Skin epidermis (tissue), 12 donors: ENCODE measurements around the gene MPC2.
"Not testable (repeated sequence)": the region's sequence is repeated elsewhere in the genome, so short reads cannot be mapped to it uniquely, and the experiment has no call there.

Experiments
- H3K27ac ChIP-seq, 21 experiments: fragments of 200-600 bp; sonication (generic) in 11 of 21; one replicate each; pipeline ENCODE4 v1.5.0; 2020; ENCODE audit warnings: mild to moderate bottlenecking in 3 of 21, inconsistent platforms in 2 of 21, moderate library complexity in 2 of 21
- H3K4me3 ChIP-seq, 7 experiments: fragments of 200-600 bp; sonication (generic) in 2 of 7; one replicate each; pipeline ENCODE4 v1.5.0; 2020; ENCODE audit warnings: inconsistent platforms in 2 of 7, mild to moderate bottlenecking in 2 of 7, moderate library complexity in 1 of 7

The MPC2 gene

GRCh38 chr1:167935216-167936067, 1.4 kb downstream of the MPC2 start:
- Histone ChIP-seq H3K4me3 (peak overlapping the region; percentile 57 to 100 (median 88)), H3K27ac (peak overlapping the region; percentile 71 to 98 (median 94))

- H3K4me3 ChIP-seq: peak overlapping the region; percentile 57 to 100 (median 88)
- H3K27ac ChIP-seq: peak overlapping the region in 19 of 21 experiments; percentile 71 to 98 (median 95)
Measured at GRCh38 chr1:167934426-167935215, 2.3 kb downstream of the MPC2 start.

GRCh38 chr1:167933788-167934187, 3.1 kb downstream of the MPC2 start:
- H3K4me3 ChIP-seq: no peak overlapping the region
- H3K27ac ChIP-seq: peak overlapping the region in 4 of 21 experiments; percentile 12 to 92 (median 62)

GRCh38 chr1:167929725-167930124, 7.1 kb downstream of the MPC2 start:
- Histone ChIP-seq H3K27ac (no peak overlapping the region), H3K4me3 (no peak overlapping the region)

GRCh38 chr1:167928919-167929318, 8.0 kb downstream of the MPC2 start:
- not testable (repeated sequence) for H3K4me3 ChIP-seq, H3K27ac ChIP-seq

GRCh38 chr1:167928457-167928852, 8.4 kb downstream of the MPC2 start:
- Histone ChIP-seq H3K27ac (no peak overlapping the region), H3K4me3 (no peak overlapping the region)

GRCh38 chr1:167927046-167927754, 9.7 kb downstream of the MPC2 start:
- H3K27ac ChIP-seq: no peak overlapping the region
- H3K4me3 ChIP-seq: no peak overlapping the region

- H3K27ac ChIP-seq: no peak overlapping the region
- H3K4me3 ChIP-seq: no peak overlapping the region
Measured at GRCh38 chr1:167926486-167926997, 10.3 kb downstream of the MPC2 start.

- no peak overlapping the region for H3K27ac ChIP-seq
- no peak overlapping the region for H3K4me3 ChIP-seq
Measured at GRCh38 chr1:167924543-167925231, 12.2 kb downstream of the MPC2 start.

GRCh38 chr1:167924102-167924501, 12.8 kb downstream of the MPC2 start:
- no peak overlapping the region for H3K4me3 ChIP-seq

GRCh38 chr1:167923324-167924056, 13.4 kb downstream of the MPC2 start:
- H3K27ac ChIP-seq: no peak overlapping the region

More at GRCh38 chr1:167924102-167924501, 12.8 kb downstream of the MPC2 start:
- H3K27ac ChIP-seq: no peak overlapping the region

GRCh38 chr1:167922611-167923074, 14.2 kb downstream of the MPC2 start:
- H3K4me3 ChIP-seq: no peak overlapping the region
- no peak overlapping the region for H3K27ac ChIP-seq

More at GRCh38 chr1:167923324-167924056, 13.4 kb downstream of the MPC2 start:
- H3K4me3 ChIP-seq: no peak overlapping the region

- Histone ChIP-seq H3K27ac (no peak overlapping the region), H3K4me3 (no peak overlapping the region)
Measured at GRCh38 chr1:167922023-167922422, 14.8 kb downstream of the MPC2 start.

- Histone ChIP-seq H3K27ac (no peak overlapping the region), H3K4me3 (no peak overlapping the region)
Measured at GRCh38 chr1:167916766-167917511, 19.9 kb downstream of the MPC2 start.

GRCh38 chr1:167915569-167915968, 21.3 kb downstream of the MPC2 start:
- Histone ChIP-seq H3K27ac (no peak overlapping the region), H3K4me3 (no peak overlapping the region)

GRCh38 chr1:167913895-167914496, 22.9 kb downstream of the MPC2 start, which contains the start of gene ADCY10:
Gene ADCY10 (minus strand): TSS chr1:167914134. CDS start chr1:167905140, 8,994 bp downstream.
- Histone ChIP-seq H3K4me3 (no peak within 1 kb of the TSS), H3K27ac (no peak within 1 kb of the TSS)

- H3K27ac ChIP-seq: no peak overlapping the region
Measured at GRCh38 chr1:167912294-167912693, 24.6 kb downstream of the MPC2 start.

More at GRCh38 chr1:167912294-167912693, 24.6 kb downstream of the MPC2 start:
- no peak overlapping the region for H3K4me3 ChIP-seq
